H1 (cell line): ENCODE data around the gene SERPINE2. TPM values are rescaled to one million over a fixed set of nuclear protein-coding genes. Genes with fewer than 3 reads are reported as not detected.

ENCODE experiments used
- CTCF ChIA-PET: fragments of 300-600 bp; sonication (Branson Sonifier 250); formaldehyde crosslinking; loops from one replicate; lab custom pipeline; 2021; ENCODE audit not compliant: partially characterized antibody; lab: Charles Lee
- POLR2A ChIA-PET: fragments of 300-600 bp; sonication (Branson Sonifier 250); formaldehyde crosslinking; loops from one replicate; lab custom pipeline; 2021; ENCODE audit warnings: inconsistent platforms; ENCODE audit not compliant: partially characterized antibody; lab: Charles Lee
- DNase-seq, 2 experiments: peaks; one replicate each; pipeline versions ENCODE4 v3.0.0 to v3.0.0-alpha.2; 2010 to 2022; ENCODE audit warnings: low spot score in 2 of 2, low read depth in 1 of 2, mixed read lengths in 1 of 2
- FAIRE-seq: peaks from 2 replicates; lab custom pipeline; 2011; peaks lifted over from hg19 to GRCh38; lab: Jason Lieb, UNC
- H2AFZ ChIP-seq: 2 replicates; pipeline ENCODE4 v1.8.1; 2012; ENCODE audit warnings: low read length, inconsistent platforms
- H2AK5ac ChIP-seq: 2 replicates; pipeline ENCODE4 v1.6.1; 2013; ENCODE audit warnings: low read depth, low read length
- H2BK120ac ChIP-seq: replicated peaks from 2 replicates; pipeline ENCODE3; 2013; ENCODE audit warnings: low read depth, low read length, inconsistent platforms
- H2BK12ac ChIP-seq: 2 replicates; pipeline ENCODE4 v1.6.1; 2013; ENCODE audit warnings: low read depth, low read length
- H2BK15ac ChIP-seq: 2 replicates; pipeline ENCODE4 v1.6.1; 2013; ENCODE audit warnings: low read length
- H2BK20ac ChIP-seq: 2 replicates; pipeline ENCODE4 v1.6.1; 2013; ENCODE audit warnings: low read length
- H2BK5ac ChIP-seq: 2 replicates; pipeline ENCODE4 v1.6.1; 2013; ENCODE audit warnings: low read depth, low read length
- H3K14ac ChIP-seq: 2 replicates; pipeline ENCODE4 v1.6.1; 2013; ENCODE audit warnings: inconsistent platforms; ENCODE audit not compliant: insufficient read length
- H3K18ac ChIP-seq: 2 replicates; pipeline ENCODE4 v1.6.1; 2013; ENCODE audit warnings: low read length; ENCODE audit errors: extremely low read depth
- H3K23ac ChIP-seq: 2 replicates; pipeline ENCODE4 v1.6.1; 2013; ENCODE audit warnings: inconsistent platforms; ENCODE audit not compliant: insufficient read length
- H3K23me2 ChIP-seq: 2 replicates; pipeline ENCODE4 v1.6.1; 2013; ENCODE audit warnings: low read depth, low read length
- H3K27ac ChIP-seq: 2 replicates; pipeline ENCODE4 v1.6.1; 2011; ENCODE audit warnings: low read depth, low read length, inconsistent platforms
- H3K27me3 ChIP-seq, 4 experiments: replicated peaks in 1 of 4; 1 replicate in 1 of 4; 2 replicates in 3 of 4; pipeline versions ENCODE4 v1.6.1 to v1.8.1; 2011 to 2013; ENCODE audit warnings: low read length in 3 of 4, mild to moderate bottlenecking in 3 of 4, inconsistent platforms in 2 of 4, mixed read lengths in 2 of 4, moderate library complexity in 1 of 4; ENCODE audit not compliant: control insufficient read depth in 3 of 4, insufficient read depth in 3 of 4; ENCODE audit errors: extremely low read depth in 1 of 4
- H3K36me3 ChIP-seq, 4 experiments: 2 replicates each; pipeline versions ENCODE4 v1.6.1 to v1.8.1; 2011 to 2013; ENCODE audit warnings: mild to moderate bottlenecking in 4 of 4, low read length in 3 of 4, moderate library complexity in 2 of 4, control low read depth in 1 of 4, inconsistent platforms in 1 of 4; ENCODE audit not compliant: insufficient read depth in 4 of 4, control insufficient read depth in 2 of 4
- H3K4ac ChIP-seq: replicated peaks from 2 replicates; pipeline ENCODE3; 2013; ENCODE audit warnings: low read length, low read depth, mixed read lengths, inconsistent platforms; ENCODE audit not compliant: insufficient read length
- H3K4me1 ChIP-seq, 4 experiments: replicated peaks in 1 of 4; 1 replicate in 1 of 4; 2 replicates in 3 of 4; pipeline versions ENCODE4 v1.6.1 to v1.8.1; 2011 to 2013; ENCODE audit warnings: low read length in 3 of 4, inconsistent platforms in 2 of 4, mixed read lengths in 1 of 4; ENCODE audit not compliant: insufficient read depth in 4 of 4, control insufficient read depth in 3 of 4
- H3K4me2 ChIP-seq, 2 experiments: 2 replicates each; pipeline versions ENCODE4 v1.6.1 to v1.8.1; 2011 to 2013; ENCODE audit warnings: low read depth in 2 of 2, low read length in 2 of 2, control low read depth in 1 of 2, inconsistent platforms in 1 of 2, mild to moderate bottlenecking in 1 of 2; ENCODE audit not compliant: insufficient read depth in 1 of 2
- H3K4me3 ChIP-seq, 4 experiments: fragments of 200-600, 300-600 bp in 1 of 4; sonication (generic), shearing (Covaris generic), sonication (Bioruptor Twin) in 1 of 4; 2 replicates each; pipeline versions ENCODE4 v1.5.1 to v1.8.1; 2011 to 2016; ENCODE audit warnings: low read length in 4 of 4, low read depth in 3 of 4, control low read depth in 2 of 4, inconsistent platforms in 2 of 4, mild to moderate bottlenecking in 2 of 4, mixed read lengths in 1 of 4, moderate library complexity in 1 of 4; ENCODE audit not compliant: insufficient read depth in 2 of 4; ENCODE audit errors: extremely low read depth in 1 of 4
- H3K56ac ChIP-seq: replicated peaks from 2 replicates; pipeline ENCODE3; 2013; ENCODE audit warnings: low read depth, mild to moderate bottlenecking, mixed read lengths, low read length, inconsistent platforms; ENCODE audit not compliant: insufficient read length
- H3K79me1 ChIP-seq: 2 replicates; pipeline ENCODE4 v1.6.1; 2013; ENCODE audit warnings: low read depth, low read length, control low read depth
- H3K79me2 ChIP-seq, 2 experiments: 2 replicates each; pipeline versions ENCODE4 v1.6.1 to v1.8.1; 2012 to 2013; ENCODE audit warnings: low read length in 2 of 2, mild to moderate bottlenecking in 2 of 2, inconsistent platforms in 1 of 2; ENCODE audit not compliant: insufficient read depth in 2 of 2, control insufficient read depth in 1 of 2
- H3K9ac ChIP-seq, 4 experiments: replicated peaks in 1 of 4; 1 replicate in 1 of 4; 2 replicates in 3 of 4; pipeline versions ENCODE4 v1.6.1 to v1.8.1; 2011 to 2013; ENCODE audit warnings: low read depth in 3 of 4, low read length in 3 of 4, control low read depth in 2 of 4, mild to moderate bottlenecking in 2 of 4, moderate library complexity in 2 of 4, inconsistent platforms in 1 of 4; ENCODE audit errors: extremely low read depth in 1 of 4
- H3K9me3 ChIP-seq, 2 experiments: 2 replicates each; pipeline versions ENCODE4 v1.6.1 to v1.8.1; 2012 to 2013; ENCODE audit warnings: mild to moderate bottlenecking in 2 of 2, moderate library complexity in 2 of 2, control low read depth in 1 of 2, inconsistent platforms in 1 of 2, low read depth in 1 of 2, low read length in 1 of 2, mixed read lengths in 1 of 2; ENCODE audit not compliant: insufficient read depth in 2 of 2
- H4K20me1 ChIP-seq, 2 experiments: replicated peaks in 1 of 2; 2 replicates each; pipeline versions ENCODE3 to v1.8.1; 2011 to 2013; ENCODE audit warnings: inconsistent platforms in 2 of 2, low read length in 2 of 2, mild to moderate bottlenecking in 1 of 2; ENCODE audit not compliant: insufficient read depth in 2 of 2, control insufficient read depth in 1 of 2
- H4K5ac ChIP-seq: 2 replicates; pipeline ENCODE4 v1.6.1; 2013; ENCODE audit warnings: low read length, low read depth, mixed read lengths, inconsistent platforms; ENCODE audit not compliant: insufficient read length
- H4K8ac ChIP-seq: 2 replicates; pipeline ENCODE4 v1.8.0; 2013; ENCODE audit warnings: mild to moderate bottlenecking, moderate library complexity, low read length, inconsistent platforms; ENCODE audit not compliant: insufficient read depth; ENCODE audit errors: extremely low read depth
- H4K91ac ChIP-seq: replicated peaks from 2 replicates; pipeline ENCODE3; 2013; ENCODE audit warnings: low read length, mixed read lengths, inconsistent platforms; ENCODE audit not compliant: insufficient read length
- NRF1 ChIP-seq: IDR thresholded peaks from 2 replicates; pipeline ENCODE4 v1.6.1; 2011; ENCODE audit warnings: mild to moderate bottlenecking, low read depth, low read length, improper control_type of control experiment
- PHF8 ChIP-seq: fragments of 200-600 bp; sonication (generic); conservative IDR thresholded peaks from 2 replicates; pipeline ENCODE4 v1.7.1; 2012; ENCODE audit warnings: low read depth, mild to moderate bottlenecking, inconsistent platforms, low read length, moderate library complexity
- RXRA ChIP-seq: IDR thresholded peaks from 2 replicates; pipeline ENCODE4 v1.6.1; 2011; ENCODE audit warnings: low read depth, mild to moderate bottlenecking, low read length, moderate library complexity; ENCODE audit not compliant: insufficient read depth
- TEAD4 ChIP-seq: IDR thresholded peaks from 2 replicates; pipeline ENCODE4 v1.6.1; 2012; ENCODE audit warnings: low read depth, low read length, inconsistent platforms, mixed read lengths
- WGBS, 2 experiments: shearing (Covaris generic) in 1 of 2; methylation state at CpG; one replicate each; pipeline versions ENCODE4 v1.1.6 to v1.1.7; 2013 to 2015; ENCODE audit warnings: low lambda C conversion rate in 2 of 2, mixed read lengths in 2 of 2, inconsistent platforms in 1 of 2, low coverage in 1 of 2, missing lambda C conversion rate in 1 of 2; ENCODE audit not compliant: insufficient replicate concordance in 2 of 2, insufficient coverage in 1 of 2, insufficient read length in 1 of 2; ENCODE audit errors: extremely low coverage in 1 of 2, missing lambda C conversion rate in 1 of 2; 5-methylcytosine and 5-hydroxymethylcytosine counted together
- polyA plus RNA-seq, 7 experiments: library from polyadenylated mRNA; depleted of rRNA in 3 of 7; stranded (reverse) in 5 of 7; unstranded in 2 of 7; fragments of >200 nt in 5 of 7; fragments of 200-250 nt in 2 of 7; gene quantifications; 1 replicate in 5 of 7; 2 replicates in 1 of 7; 4 replicates in 1 of 7; pipeline versions ENCODE4 v1.2.1 to v1.2.3, GENCODE V29; 2011 to 2013; ENCODE audit warnings: missing spikeins in 2 of 7, mixed read lengths in 2 of 7
- total RNA-seq: library from RNA; stranded (reverse); fragmentation: NEBNext Ultra II Directional; extraction: Animal tissue kit (Norgen Biotek cat#: 25700); gene quantifications from 2 replicates; pipeline ENCODE4 v1.2.1, GENCODE V29; 2021

The SERPINE2 gene
- total and polyA plus RNA-seq, 2 of the 8 experiments (the other 6 are each of a cell fraction or from before 2014, with no cell fraction given) = 26.2 to 76.0 TPM

- 88% methylated on average over 7 of the region's 7 CpGs; no CpG with 5 or more reads in 1 of the 2 experiments for WGBS, 2 experiments
- H3K56ac ChIP-seq = no peak overlapping the region
- no peaks in the 10 kb centered on the region for H3K9me3 ChIP-seq
- H2AK5ac ChIP-seq = no peak overlapping the region
- H2BK12ac ChIP-seq = no peak overlapping the region
- no peak overlapping the region for H3K18ac ChIP-seq
- no peaks in the 10 kb centered on the region for H3K27me3 ChIP-seq
- ChIA-PET CTCF (interaction anchor here (0.6 to 18.2 kb wide), 12 partner anchors 8 to 395 kb away, joined by 3 to 282 read pairs (median 3); no protein-coding TSS in a partner anchor), POLR2A (interaction anchor here (1.0 kb wide), 1 partner anchor 17 kb away, joined by 3 read pairs; no protein-coding TSS in a partner anchor)
- no peak for FAIRE-seq
- no peak overlapping the region for H4K91ac ChIP-seq
- H4K5ac ChIP-seq = no peak overlapping the region
- DNase-seq = no peak
- no peak overlapping the region for H2AFZ ChIP-seq
- no peaks in the 10 kb centered on the region for H3K79me2 ChIP-seq
- no peak overlapping the region for H2BK120ac ChIP-seq
- no peaks in the 10 kb centered on the region for H3K23me2 ChIP-seq
- no peak overlapping the region for H3K9ac ChIP-seq
- H3K14ac ChIP-seq = no peak overlapping the region
- H2BK5ac ChIP-seq = no peak overlapping the region
- H4K20me1 ChIP-seq = no peaks in the 10 kb centered on the region
- H3K23ac ChIP-seq = no peak overlapping the region
- H4K8ac ChIP-seq = no peak overlapping the region
- no peak overlapping the region for H3K4ac ChIP-seq
- peaks cover 0 to 7% (median 2%) of the 10 kb centered on the region in 4 experiments; a peak in 4 of 8 replicates for H3K36me3 ChIP-seq
- H2BK15ac ChIP-seq = no peak overlapping the region
- H3K4me2 ChIP-seq = no peak overlapping the region
- no peak overlapping the region for H3K27ac ChIP-seq
- no peak overlapping the region for H2BK20ac ChIP-seq
- no peaks in the 10 kb centered on the region for H3K4me1 ChIP-seq
- H3K4me3 ChIP-seq = no peak overlapping the region
- no peaks in the 10 kb centered on the region for H3K79me1 ChIP-seq
- TF ChIP-seq PHF8 (no peak), NRF1 (no peak), TEAD4 (no peak), RXRA (no peak)
Observed at GRCh38 chr2:223972656-223973102, 66.4 kb downstream of the SERPINE2 start.
